MCF 10A (cell line): ENCODE results near the gene PALM. TPM values are rescaled to one million over a fixed set of nuclear protein-coding genes. Genes with fewer than 3 reads are reported as not detected.

Source experiments
- BruUV-seq: library from RNA; stranded (reverse); fragments of 400-500 nt; replicated peaks from 2 replicates; lab custom pipeline; 2021; lab: Mats Ljungman, UMichigan
- CTCF ChIA-PET: fragments of 300-600 bp; sonication (Branson Sonifier 250); formaldehyde crosslinking; extraction: SDS; loops from one replicate; lab custom pipeline; 2021; ENCODE audit warnings: antibody characterized with exemption, inconsistent platforms; lab: Yijun Ruan, JAX
- POLR2A ChIA-PET: fragments of 300-600, 350-650 bp; sonication (Branson Sonifier 250); formaldehyde crosslinking; extraction: SDS; loops from one replicate; lab custom pipeline; 2020; ENCODE audit warnings: antibody characterized with exemption, inconsistent platforms; lab: Yijun Ruan, JAX
- DNase-seq: peaks from one replicate; pipeline ENCODE4 v3.0.0-alpha.2; 2018; ENCODE audit not compliant: unreplicated experiment
- H3K27ac Mint-ChIP-seq: one replicate; pipeline ENCODE4 v1.8.0; 2022; ENCODE audit warnings: mild to moderate bottlenecking, low read depth, mixed read lengths; ENCODE audit not compliant: unreplicated experiment
- H3K27me3 Mint-ChIP-seq: one replicate; pipeline ENCODE4 v1.8.0; 2022; ENCODE audit warnings: mixed read lengths; ENCODE audit not compliant: insufficient read depth, unreplicated experiment
- H3K36me3 Mint-ChIP-seq: one replicate; pipeline ENCODE4 v1.8.0; 2022; ENCODE audit warnings: mild to moderate bottlenecking, moderate library complexity, mixed read lengths; ENCODE audit not compliant: insufficient read depth, unreplicated experiment
- H3K4me1 Mint-ChIP-seq: one replicate; pipeline ENCODE4 v1.8.0; 2022; ENCODE audit warnings: mixed read lengths; ENCODE audit not compliant: insufficient read depth, unreplicated experiment
- H3K4me3 Mint-ChIP-seq: one replicate; pipeline ENCODE4 v1.8.0; 2022; ENCODE audit warnings: mild to moderate bottlenecking, moderate library complexity, mixed read lengths; ENCODE audit not compliant: unreplicated experiment
- H3K9me3 Mint-ChIP-seq: one replicate; pipeline ENCODE4 v1.8.0; 2022; ENCODE audit warnings: mixed read lengths; ENCODE audit not compliant: unreplicated experiment
- CTCF ChIP-seq: fragments of 200-600 bp; IDR thresholded peaks from one replicate; pipeline ENCODE4 v1.8.0; 2022; ENCODE audit warnings: antibody characterized with exemption, mild to moderate bottlenecking; ENCODE audit not compliant: unreplicated experiment
- intact Hi-C: fragments of 100-400 bp; cut with micrococcal nuclease; formaldehyde crosslinking; loops from 2 replicates; pipeline ENCODE4 v1.14.1; 2022
- total RNA-seq: library from RNA; stranded (reverse); gene quantifications from 2 replicates; pipeline ENCODE4 v1.2.3, GENCODE V29; 2022

PALM gene
- total RNA-seq, 1 experiment from 2014 or later = 0.44 TPM

- ChIA-PET POLR2A (interaction anchor here (0.7 kb wide), 2 partner anchors 32 to 44 kb away, joined by 3 read pairs; no protein-coding TSS in a partner anchor), CTCF (interaction anchor here (0.5 to 2.7 kb wide), 16 partner anchors 9 to 215 kb away, joined by 3 to 10 read pairs (median 4); partner anchors contain the start of gene WDR18)
- H3K4me3 Mint-ChIP-seq = no peak overlapping the region
- no peaks in the 10 kb centered on the region for H3K9me3 Mint-ChIP-seq
- TF ChIP-seq CTCF = no peak
- H3K4me1 Mint-ChIP-seq = no peaks in the 10 kb centered on the region
- H3K27ac Mint-ChIP-seq = no peak overlapping the region
- H3K36me3 Mint-ChIP-seq = peaks cover 5% of the 10 kb centered on the region
- no peaks in the 10 kb centered on the region for H3K27me3 Mint-ChIP-seq
- intact Hi-C loops = loop anchor here (1.0 to 5.0 kb wide), 5 partner anchors 30 to 232 kb away; partner anchors contain the start of gene WDR18
- no TSS peak for BruUV-seq
- DNase-seq = no peak
Observed at GRCh38 chr19:769616-770015, 60.9 kb downstream of the PALM start.

GRCh38 chr19:771332-771785 is 62.6 kb downstream of the PALM start:
- peak; percentile 71 for TF ChIP-seq CTCF
- peak; percentile 71 for DNase-seq
- ChIA-PET CTCF (interaction anchor here (0.6 to 2.7 kb wide), 8 partner anchors 19 to 578 kb away, joined by 3 to 8 read pairs (median 3); partner anchors contain the start of gene WDR18), POLR2A (interaction anchor here (1.1 kb wide), 1 partner anchor 150 kb away, joined by 4 read pairs; no protein-coding TSS in a partner anchor)
- peaks cover 5% of the 10 kb centered on the region for H3K36me3 Mint-ChIP-seq
- no TSS peak for BruUV-seq
- no peaks in the 10 kb centered on the region for H3K4me1 Mint-ChIP-seq
- H3K27ac Mint-ChIP-seq = no peak overlapping the region
- intact Hi-C loops = loop anchor here (5.0 kb wide), 1 partner anchor 211 kb away; the partner anchor contains the start of gene WDR18
- no peaks in the 10 kb centered on the region for H3K27me3 Mint-ChIP-seq
- H3K4me3 Mint-ChIP-seq = no peak overlapping the region
- H3K9me3 Mint-ChIP-seq = no peaks in the 10 kb centered on the region

GRCh38 chr19:772063-772462 is 63.3 kb downstream of the PALM start:
- H3K4me3 Mint-ChIP-seq = no peak overlapping the region
- BruUV-seq = no TSS peak
- peaks cover 5% of the 10 kb centered on the region for H3K36me3 Mint-ChIP-seq
- POLR2A ChIA-PET = interaction anchor here (0.7 kb wide), 1 partner anchor 395 kb away, joined by 4 read pairs; no protein-coding TSS in a partner anchor
- CTCF ChIA-PET = interaction anchor here (0.5 to 0.9 kb wide), 4 partner anchors 79 to 210 kb away, joined by 3 read pairs; no protein-coding TSS in a partner anchor
- no peak for TF ChIP-seq CTCF
- H3K4me1 Mint-ChIP-seq = no peaks in the 10 kb centered on the region
- H3K27ac Mint-ChIP-seq = no peak overlapping the region
- intact Hi-C loops = loop anchor here (5.0 kb wide), 1 partner anchor 210 kb away; the partner anchor contains the start of gene WDR18
- DNase-seq = no peak
- H3K9me3 Mint-ChIP-seq = no peaks in the 10 kb centered on the region
- H3K27me3 Mint-ChIP-seq = no peaks in the 10 kb centered on the region

- H3K4me1 Mint-ChIP-seq = no peaks in the 10 kb centered on the region
- no peak overlapping the region for H3K27ac Mint-ChIP-seq
- intact Hi-C loops = loop anchor here (5.0 kb wide), 1 partner anchor 209 kb away; the partner anchor contains the start of gene WDR18
- no peak for DNase-seq
- POLR2A ChIA-PET = interaction anchor here (0.7 kb wide), 2 partner anchors 26 to 394 kb away, joined by 3 to 4 read pairs; no protein-coding TSS in a partner anchor
- no peak for TF ChIP-seq CTCF
- no TSS peak for BruUV-seq
- H3K27me3 Mint-ChIP-seq = no peaks in the 10 kb centered on the region
- H3K4me3 Mint-ChIP-seq = no peak overlapping the region
- CTCF ChIA-PET = interaction anchor here (0.5 to 0.9 kb wide), 5 partner anchors 78 to 209 kb away, joined by 3 read pairs; no protein-coding TSS in a partner anchor
- peaks cover 2% of the 10 kb centered on the region for H3K36me3 Mint-ChIP-seq
- H3K9me3 Mint-ChIP-seq = no peaks in the 10 kb centered on the region
Observed at GRCh38 chr19:772730-773436, 64.1 kb downstream of the PALM start.
